WTC11 (cell line): ENCODE measurements around the gene PPP2R2C. TPM values are rescaled to one million over a fixed set of nuclear protein-coding genes. Genes with fewer than 3 reads are reported as not detected.
A peak's percentile ranks its signal among the peaks of the same experiment; 100 is the strongest.

Source experiments
- ATAC-seq: fragments of 200-7000 bp; cut with Tn5 transposase; 2 replicates; pipeline ENCODE4 v1.10.0; 2021; ENCODE audit warnings: mild to moderate bottlenecking, moderate library complexity
- CTCF ChIA-PET: fragments of 300-600 bp; sonication (Branson Sonifier 250); formaldehyde crosslinking; loops from one replicate; lab custom pipeline; 2021; ENCODE audit warnings: antibody characterized with exemption; lab: Charles Lee
- POLR2A ChIA-PET: fragments of 350-600 bp; sonication (Branson Sonifier 250); formaldehyde crosslinking; loops from one replicate; lab custom pipeline; 2021; ENCODE audit warnings: antibody characterized with exemption; lab: Charles Lee
- DNase-seq: peaks from one replicate; pipeline ENCODE4 v3.0.0; 2021; ENCODE audit warnings: low spot score
- H3K27ac Mint-ChIP-seq: 2 replicates; pipeline ENCODE4 v1.8.0; 2021; ENCODE audit warnings: mixed read lengths
- H3K27me3 Mint-ChIP-seq: 2 replicates; pipeline ENCODE4 v1.8.0; 2021; ENCODE audit warnings: low read depth, mild to moderate bottlenecking, moderate library complexity, mixed read lengths
- H3K36me3 Mint-ChIP-seq: 2 replicates; pipeline ENCODE4 v1.8.0; 2021; ENCODE audit warnings: mixed read lengths
- H3K4me1 Mint-ChIP-seq: 2 replicates; pipeline ENCODE4 v1.8.0; 2022; ENCODE audit warnings: mixed read lengths
- H3K4me3 Mint-ChIP-seq: 2 replicates; pipeline ENCODE4 v1.8.0; 2021; ENCODE audit warnings: mild to moderate bottlenecking, moderate library complexity, mixed read lengths
- H3K9me3 Mint-ChIP-seq: 2 replicates; pipeline ENCODE4 v1.8.0; 2021; ENCODE audit warnings: mixed read lengths
- ATF3 ChIP-seq: sonication (generic); formaldehyde crosslinking; conservative IDR thresholded peaks from 2 replicates; pipeline ENCODE4 v1.8.1; 2022; ENCODE audit warnings: mild to moderate bottlenecking, missing genetic modification reagents
- E2F1 ChIP-seq: sonication (generic); formaldehyde crosslinking; IDR thresholded peaks from 2 replicates; pipeline ENCODE4 v1.8.0; 2022; ENCODE audit warnings: mild to moderate bottlenecking, missing genetic modification reagents
- E2F5 ChIP-seq: sonication (generic); formaldehyde crosslinking; IDR thresholded peaks from 2 replicates; pipeline ENCODE4 v1.8.1; 2022; ENCODE audit warnings: mild to moderate bottlenecking, moderate library complexity, missing genetic modification reagents
- GRHL2 ChIP-seq: fragments of 250-450 bp; sonication (Bioruptor Pico); IDR thresholded peaks from 2 replicates; pipeline ENCODE4 v1.8.0; 2022; ENCODE audit warnings: mild to moderate bottlenecking, moderate library complexity; ENCODE audit not compliant: insufficient replicate concordance, severe bottlenecking
- IRF2 ChIP-seq: sonication (generic); formaldehyde crosslinking; IDR thresholded peaks from 2 replicates; pipeline ENCODE4 v1.8.0; 2022; ENCODE audit warnings: low read depth, missing genetic modification reagents, borderline replicate concordance
- MLX ChIP-seq: sonication (generic); formaldehyde crosslinking; IDR thresholded peaks from 2 replicates; pipeline ENCODE4 v1.8.1; 2023; ENCODE audit warnings: mild to moderate bottlenecking, missing genetic modification reagents, moderate library complexity
- NFATC4 ChIP-seq: fragments of 250-450 bp; sonication (Bioruptor Pico); IDR thresholded peaks from 2 replicates; pipeline ENCODE4 v1.9.0; 2021; ENCODE audit warnings: mild to moderate bottlenecking
- NR2C2 ChIP-seq: sonication (generic); formaldehyde crosslinking; IDR thresholded peaks from 2 replicates; pipeline ENCODE4 v1.8.0; 2022; ENCODE audit warnings: mild to moderate bottlenecking, missing genetic modification reagents
- OVOL2 ChIP-seq: fragments of 250-450 bp; sonication (Bioruptor Pico); IDR thresholded peaks from 2 replicates; pipeline ENCODE4 v1.9.0; 2021; ENCODE audit warnings: mild to moderate bottlenecking, borderline replicate concordance
- PRRX2 ChIP-seq: fragments of 250-450 bp; sonication (Bioruptor Pico); IDR thresholded peaks from 2 replicates; pipeline ENCODE4 v1.8.0; 2021; ENCODE audit warnings: mild to moderate bottlenecking
- RELA ChIP-seq: sonication (generic); formaldehyde crosslinking; IDR thresholded peaks from 2 replicates; pipeline ENCODE4 v1.8.1; 2022; ENCODE audit warnings: missing genetic modification reagents, mild to moderate bottlenecking, borderline replicate concordance
- RORB ChIP-seq: fragments of 250-450 bp; sonication (Bioruptor Pico); IDR thresholded peaks from 2 replicates; pipeline ENCODE4 v1.9.0; 2021; ENCODE audit warnings: mild to moderate bottlenecking
- SMAD4 ChIP-seq: sonication (generic); formaldehyde crosslinking; IDR thresholded peaks from 2 replicates; pipeline ENCODE4 v1.8.0; 2022; ENCODE audit warnings: mild to moderate bottlenecking, missing genetic modification reagents
- STAT6 ChIP-seq: sonication (generic); formaldehyde crosslinking; conservative IDR thresholded peaks from 2 replicates; pipeline ENCODE4 v1.8.1; 2023; ENCODE audit warnings: mild to moderate bottlenecking, low read depth, missing genetic modification reagents, moderate library complexity
- TCF7 ChIP-seq: sonication (generic); formaldehyde crosslinking; IDR thresholded peaks from 2 replicates; pipeline ENCODE4 v1.8.0; 2022; ENCODE audit warnings: mild to moderate bottlenecking, low read depth, missing genetic modification reagents, moderate library complexity
- USF1 ChIP-seq: sonication (generic); formaldehyde crosslinking; IDR thresholded peaks from 2 replicates; pipeline ENCODE4 v1.8.0; 2022; ENCODE audit warnings: mild to moderate bottlenecking, missing genetic modification reagents
- ZNF232 ChIP-seq: sonication (generic); formaldehyde crosslinking; IDR thresholded peaks from 2 replicates; pipeline ENCODE4 v1.8.0; 2022; ENCODE audit warnings: mild to moderate bottlenecking, missing genetic modification reagents
- ZNF416 ChIP-seq: fragments of 250-450 bp; sonication (Bioruptor Pico); IDR thresholded peaks from 2 replicates; pipeline ENCODE4 v1.9.0; 2021; ENCODE audit warnings: mild to moderate bottlenecking, inconsistent platforms
- ZNF423 ChIP-seq: fragments of 250-450 bp; sonication (Bioruptor Pico); IDR thresholded peaks from 2 replicates; pipeline ENCODE4 v2.1.2; 2022; ENCODE audit warnings: mild to moderate bottlenecking, moderate library complexity
- ZNF512 ChIP-seq: sonication (generic); formaldehyde crosslinking; IDR thresholded peaks from 2 replicates; pipeline ENCODE4 v1.8.1; 2022; ENCODE audit warnings: missing genetic modification reagents, borderline replicate concordance
- ZNF671 ChIP-seq: fragments of 250-450 bp; sonication (Bioruptor Pico); IDR thresholded peaks from 2 replicates; pipeline ENCODE4 v1.8.0; 2021; ENCODE audit warnings: mild to moderate bottlenecking
- total RNA-seq: library from RNA; stranded (reverse); gene quantifications from 3 replicates; pipeline ENCODE4 v1.2.3, GENCODE V29; 2021
- TF ChIP-seq, protein P1 (sequence below): fragments of 250-450 bp; sonication (Bioruptor Pico); IDR thresholded peaks from 2 replicates; pipeline ENCODE4 v1.9.0; 2021; ENCODE audit warnings: moderate library complexity, mild to moderate bottlenecking, inconsistent platforms, borderline replicate concordance

Gene PPP2R2C
- total RNA-seq, 1 experiment from 2014 or later: 11.5 TPM

DNA sequence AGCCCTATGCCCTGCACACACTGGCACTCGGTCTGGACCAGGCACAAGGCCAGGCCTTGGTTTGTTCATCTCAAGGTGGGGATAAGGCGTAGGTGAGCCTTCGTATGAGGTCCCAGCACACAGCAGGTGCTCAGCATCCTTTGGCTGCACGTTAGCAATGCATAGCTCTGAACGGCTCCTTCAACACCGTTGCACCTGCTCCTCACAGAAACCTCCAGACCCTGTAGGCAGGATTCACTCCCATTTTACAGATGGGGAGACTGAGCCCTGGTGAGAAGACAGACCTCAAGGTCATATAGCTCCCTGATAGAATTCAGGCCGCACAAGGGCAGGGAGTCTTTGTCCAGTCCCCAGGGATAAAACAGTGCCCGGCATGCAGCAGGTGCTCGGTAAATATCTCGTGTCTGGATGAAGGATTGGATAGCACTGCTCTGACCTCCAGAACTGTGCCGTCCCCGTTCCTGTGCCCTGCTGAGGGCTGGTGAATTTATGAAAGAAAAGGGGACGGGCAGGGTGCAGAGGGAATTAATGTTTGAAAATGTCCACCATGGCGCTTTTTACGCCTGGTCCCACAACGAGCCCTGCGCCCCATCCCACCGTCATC is 2.4 kb downstream of the PPP2R2C start:
- Mint-ChIP-seq H3K36me3 (no peaks in the 10 kb centered on the region), H3K9me3 (no peaks in the 10 kb centered on the region), H3K27me3 (peaks cover 58% of the 10 kb centered on the region), H3K4me3 (peak overlapping the region; percentile 67), H3K4me1 (peaks cover 19% of the 10 kb centered on the region), H3K27ac (no peak overlapping the region)
- ChIA-PET POLR2A (no interaction called here), CTCF (no interaction called here)
- ATAC-seq (no peak), DNase-seq (no peak)
- TF ChIP-seq GRHL2 (CRISPR knock-in tag) (no peak), ZNF423 (CRISPR knock-in tag) (no peak), ZNF232 (no peak), ZNF512 (CRISPR knock-in tag) (no peak), TCF7 (no peak), E2F1 (no peak), USF1 (CRISPR knock-in tag) (no peak)
- TF ChIP-seq, protein P1, sequence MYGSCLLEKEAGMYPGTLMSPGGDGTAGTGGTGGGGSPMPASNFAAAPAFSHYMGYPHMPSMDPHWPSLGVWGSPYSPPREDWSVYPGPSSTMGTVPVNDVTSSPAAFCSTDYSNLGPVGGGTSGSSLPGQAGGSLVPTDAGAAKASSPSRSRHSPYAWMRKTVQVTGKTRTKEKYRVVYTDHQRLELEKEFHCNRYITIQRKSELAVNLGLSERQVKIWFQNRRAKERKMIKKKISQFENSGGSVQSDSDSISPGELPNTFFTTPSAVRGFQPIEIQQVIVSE (CRISPR knock-in tag): no peak

DNA sequence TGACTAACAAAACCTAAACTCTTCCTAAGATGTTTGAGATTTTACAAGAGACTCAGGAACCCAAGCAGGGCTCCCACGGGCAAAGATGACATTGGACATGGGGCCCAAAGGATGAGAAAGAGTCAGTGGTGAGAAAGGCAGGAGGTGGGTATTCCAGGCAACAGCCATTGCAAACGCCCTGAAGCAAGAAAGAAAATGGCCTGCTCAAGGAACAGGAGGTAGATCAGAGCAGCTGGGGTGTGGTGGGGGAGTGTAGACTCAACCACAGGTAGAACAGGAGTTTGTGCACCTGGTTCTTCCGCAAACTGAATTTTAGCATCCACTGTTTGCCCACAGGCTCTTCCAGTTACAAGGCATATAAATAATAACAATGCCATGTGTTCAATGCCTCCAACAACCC is 3.3 kb downstream of the PPP2R2C start:
- H3K27me3 Mint-ChIP-seq: peaks cover 56% of the 10 kb centered on the region
- POLR2A ChIA-PET: no interaction called here
- TF ChIP-seq STAT6 (CRISPR knock-in tag) (no peak), E2F5 (CRISPR knock-in tag) (no peak), ZNF423 (CRISPR knock-in tag) (no peak), ZNF416 (CRISPR knock-in tag) (no peak), ZNF671 (CRISPR knock-in tag) (no peak), MLX (no peak), IRF2 (CRISPR knock-in tag) (no peak), SMAD4 (no peak), NR2C2 (CRISPR knock-in tag) (no peak), RELA (no peak), RORB (CRISPR knock-in tag) (no peak), NFATC4 (CRISPR knock-in tag) (no peak), ATF3 (CRISPR knock-in tag) (no peak), PRRX2 (CRISPR knock-in tag) (no peak), OVOL2 (CRISPR knock-in tag) (no peak)
- TF ChIP-seq, protein P1 (CRISPR knock-in tag): no peak

More for the DNA sequence above, 3.3 kb downstream of the PPP2R2C start:
- H3K36me3 Mint-ChIP-seq: no peaks in the 10 kb centered on the region
- ATAC-seq (no peak), DNase-seq (no peak)
- no peaks in the 10 kb centered on the region for H3K9me3 Mint-ChIP-seq
- H3K4me3 Mint-ChIP-seq: no peak overlapping the region
- H3K27ac Mint-ChIP-seq: no peak overlapping the region
- H3K4me1 Mint-ChIP-seq: peaks cover 15% of the 10 kb centered on the region
- CTCF ChIA-PET: no interaction called here
